GM19025 (cell line): ENCODE data around the gene TBXT.
"Not testable (repeated sequence)": the region's sequence is repeated elsewhere in the genome, so short reads cannot be mapped to it uniquely, and the experiment has no call there.

Source experiments
- ATAC-seq: cut with Tn5 transposase; IDR thresholded peaks from one replicate; pipeline ENCODE4 v1.9.1; 2021; ENCODE audit warnings: mild to moderate bottlenecking, low read depth, moderate library complexity; ENCODE audit not compliant: unreplicated experiment

TBXT gene

GRCh38 chr6:166173281-166173951, 5.8 kb upstream of the TBXT start:
- no peak for ATAC-seq

- ATAC-seq = no peak
Observed at GRCh38 chr6:166172546-166172945, 4.9 kb upstream of the TBXT start.

- ATAC-seq = no peak
Observed at GRCh38 chr6:166169549-166170421, 2.1 kb upstream of the TBXT start.

- no peak for ATAC-seq
Observed at GRCh38 chr6:166168616-166169548, 1.2 kb upstream of the TBXT start.

- no peak for ATAC-seq
Observed at GRCh38 chr6:166167258-166167731, 356 bp downstream of the TBXT start.

GRCh38 chr6:166166314-166167257, 1.1 kb downstream of the TBXT start:
- ATAC-seq = no peak

GRCh38 chr6:166165558-166166313, 1.9 kb downstream of the TBXT start:
- ATAC-seq = no peak

GRCh38 chr6:166162599-166163342, 4.9 kb downstream of the TBXT start:
- ATAC-seq = peak; percentile 88

- ATAC-seq = no peak
Observed at GRCh38 chr6:166157930-166158617, 9.6 kb downstream of the TBXT start.

GRCh38 chr6:166156942-166157341, 10.7 kb downstream of the TBXT start:
- ATAC-seq = no peak

GRCh38 chr6:166153966-166154365, 13.7 kb downstream of the TBXT start:
- ATAC-seq = no peak

- no peak for ATAC-seq
Observed at GRCh38 chr6:166152660-166153059, 15.0 kb downstream of the TBXT start.

- no peak for ATAC-seq
Observed at GRCh38 chr6:166151798-166152197, 15.9 kb downstream of the TBXT start.

GRCh38 chr6:166145751-166146150, 21.9 kb downstream of the TBXT start:
- no peak for ATAC-seq

GRCh38 chr6:166143011-166143410, 24.6 kb downstream of the TBXT start:
- no peak for ATAC-seq

GRCh38 chr6:166127624-166128472, 39.8 kb downstream of the TBXT start:
- no peak for ATAC-seq

- not testable (repeated sequence) for ATAC-seq
Observed at GRCh38 chr6:166123115-166123514, 44.5 kb downstream of the TBXT start.
